Stomach (tissue), 9 donors: ENCODE measurements around the gene SH3TC1. TPM values are rescaled to one million over a fixed set of nuclear protein-coding genes. Genes with fewer than 3 reads are reported as not detected.

Experiments used
- DNase-seq, 2 donors: peaks; one replicate each; pipeline versions ENCODE4 v3.0.0 to v3.0.0-alpha.2; 2013 to 2019
- H3K27ac ChIP-seq, 5 donors: fragments of 200-600 bp in 4 of 5; sonication (generic) in 4 of 5; one replicate each; pipeline ENCODE4 v1.5.1; 2013 to 2019; ENCODE audit warnings: mild to moderate bottlenecking in 1 of 5, moderate library complexity in 1 of 5
- H3K27me3 ChIP-seq, 3 donors: fragments of 200-600 bp; sonication (generic); one replicate each; pipeline ENCODE4 v1.5.1; 2017 to 2019; ENCODE audit warnings: mixed run types in 1 of 3
- H3K36me3 ChIP-seq, 4 donors: fragments of 200-600 bp; sonication (generic); 1 replicate in 3 of 4; 2 replicates in 1 of 4; pipeline ENCODE4 v1.5.1; 2016 to 2019
- H3K4me1 ChIP-seq, 4 donors: fragments of 200-600 bp; sonication (generic); one replicate each; pipeline ENCODE4 v1.5.1; 2016 to 2019
- H3K4me3 ChIP-seq, 4 donors: fragments of 200-600 bp; sonication (generic) in 3 of 4; one replicate each; pipeline ENCODE4 v1.5.1; 2016 to 2019; ENCODE audit warnings: mild to moderate bottlenecking in 1 of 4
- H3K9me3 ChIP-seq, 4 donors: fragments of 200-600 bp; sonication (generic); one replicate each; pipeline ENCODE4 v1.5.1; 2016 to 2019
- EP300 ChIP-seq: sonication (generic); formaldehyde crosslinking; IDR thresholded peaks from one replicate; pipeline ENCODE4 v1.6.1; 2017; ENCODE audit warnings: antibody characterized with exemption
- POLR2A ChIP-seq, 4 donors: fragments of 450-650 bp; IDR thresholded peaks; one replicate each; pipeline ENCODE4 v1.6.1; 2016; ENCODE audit warnings: antibody characterized with exemption in 4 of 4, control low read depth in 2 of 4, mild to moderate bottlenecking in 1 of 4, moderate library complexity in 1 of 4
- POLR2AphosphoS5 ChIP-seq, 3 donors: sonication (generic); formaldehyde crosslinking; IDR thresholded peaks; one replicate each; pipeline ENCODE4 v1.6.1; 2016; ENCODE audit warnings: antibody characterized with exemption in 3 of 3
- WGBS, 5 donors: extraction: QIAGEN DNeasy Blood & Tissue Kit in 3 of 5; methylation state at CpG; one replicate each; pipeline versions ENCODE4 v1.1.5 to v1.1.7; 2013 to 2018; 5-methylcytosine and 5-hydroxymethylcytosine counted together
- intact Hi-C: fragments of 100-400 bp; cut with DNase I; formaldehyde crosslinking; loops from one replicate; pipeline ENCODE4 v1.15.1; 2023; ENCODE audit warnings: low total_unique reads
- polyA plus RNA-seq, 3 donors: library from polyadenylated mRNA; stranded (reverse); fragments of 200-250 nt; gene quantifications; one replicate each; pipeline ENCODE4 v1.2.3, GENCODE V29; 2013
- total RNA-seq, 5 donors: library from RNA; depleted of rRNA; stranded (reverse); fragments of >200 nt; gene quantifications; one replicate each; pipeline versions ENCODE4 v1.1.0 to v1.2.3, GENCODE V29; 2014 to 2016
- TF ChIP-seq, protein P1 (sequence below), 7 experiments: fragments of 450-650 bp in 4 of 7; fragments of 200-600 bp in 3 of 7; sonication (generic) in 3 of 7; IDR thresholded peaks; one replicate each; pipeline ENCODE4 v1.5.1; 2016 to 2019; ENCODE audit warnings: antibody characterized with exemption in 7 of 7, control low read depth in 2 of 7, mild to moderate bottlenecking in 1 of 7
- donor health status: healthy with polysubstance abuse.
- donor health status: Bipolar disorder and iron deficiency.
- donor health status: healthy.

SH3TC1 gene
- total and polyA plus RNA-seq, 8 donors = 12.0 to 96.2 (median 27.9) TPM

DNA sequence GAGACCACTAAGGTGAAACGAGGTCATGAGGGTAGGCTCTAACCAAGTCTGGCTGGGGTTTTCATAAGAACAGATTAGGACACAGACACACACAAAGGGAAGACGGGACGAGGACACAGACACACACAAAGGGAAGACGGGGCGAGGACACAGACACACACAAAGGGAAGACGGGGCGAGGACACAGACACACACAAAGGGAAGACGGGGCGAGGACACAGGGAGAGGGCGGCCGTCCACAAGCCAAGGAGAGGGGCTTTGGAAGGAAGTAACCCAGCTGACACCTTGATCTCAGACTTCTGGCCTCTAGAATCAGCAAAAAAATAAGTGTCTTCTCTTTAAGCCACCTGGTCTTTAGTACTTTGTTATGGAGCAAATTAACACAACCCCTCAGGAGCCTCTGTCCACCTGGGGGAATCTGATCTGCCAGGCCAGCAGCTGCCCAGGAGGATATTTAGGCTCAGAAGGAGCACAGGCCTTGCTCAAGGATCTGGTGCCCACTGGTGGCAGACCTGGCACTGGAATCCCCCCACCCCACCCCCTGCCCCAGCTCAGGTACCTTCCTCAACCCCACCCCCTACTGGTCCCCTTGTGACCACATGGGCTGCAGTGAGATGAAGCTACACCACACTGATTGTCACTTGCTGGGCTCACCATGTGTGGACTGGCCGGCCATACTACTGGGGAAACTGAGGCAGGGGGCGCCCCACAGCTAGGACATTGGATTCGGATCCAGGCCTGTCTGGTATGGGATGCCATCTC lies 43.2 kb upstream of the SH3TC1 start:
- H3K9me3 ChIP-seq = no peaks in the 10 kb centered on the region
- no peak for TF ChIP-seq EP300
- TF ChIP-seq, protein P1, sequence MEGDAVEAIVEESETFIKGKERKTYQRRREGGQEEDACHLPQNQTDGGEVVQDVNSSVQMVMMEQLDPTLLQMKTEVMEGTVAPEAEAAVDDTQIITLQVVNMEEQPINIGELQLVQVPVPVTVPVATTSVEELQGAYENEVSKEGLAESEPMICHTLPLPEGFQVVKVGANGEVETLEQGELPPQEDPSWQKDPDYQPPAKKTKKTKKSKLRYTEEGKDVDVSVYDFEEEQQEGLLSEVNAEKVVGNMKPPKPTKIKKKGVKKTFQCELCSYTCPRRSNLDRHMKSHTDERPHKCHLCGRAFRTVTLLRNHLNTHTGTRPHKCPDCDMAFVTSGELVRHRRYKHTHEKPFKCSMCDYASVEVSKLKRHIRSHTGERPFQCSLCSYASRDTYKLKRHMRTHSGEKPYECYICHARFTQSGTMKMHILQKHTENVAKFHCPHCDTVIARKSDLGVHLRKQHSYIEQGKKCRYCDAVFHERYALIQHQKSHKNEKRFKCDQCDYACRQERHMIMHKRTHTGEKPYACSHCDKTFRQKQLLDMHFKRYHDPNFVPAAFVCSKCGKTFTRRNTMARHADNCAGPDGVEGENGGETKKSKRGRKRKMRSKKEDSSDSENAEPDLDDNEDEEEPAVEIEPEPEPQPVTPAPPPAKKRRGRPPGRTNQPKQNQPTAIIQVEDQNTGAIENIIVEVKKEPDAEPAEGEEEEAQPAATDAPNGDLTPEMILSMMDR (IDR thresholded peaks at IDR 0.05) = no peak
- no peak overlapping the region for H3K4me3 ChIP-seq
- intact Hi-C loops = no loop called here
- 92 to 95% (median 95%) methylated on average over 12 to 14 of the region's 14 CpGs for WGBS, 5 donors
- peaks cover 0 to 21% (median 12%) of the 10 kb centered on the region in 3 donors for H3K27me3 ChIP-seq
- no peak for DNase-seq
- peaks cover 27 to 36% (median 30%) of the 10 kb centered on the region in 4 donors for H3K4me1 ChIP-seq
- no peaks in the 10 kb centered on the region for H3K36me3 ChIP-seq
- no peak overlapping the region for H3K27ac ChIP-seq

DNA sequence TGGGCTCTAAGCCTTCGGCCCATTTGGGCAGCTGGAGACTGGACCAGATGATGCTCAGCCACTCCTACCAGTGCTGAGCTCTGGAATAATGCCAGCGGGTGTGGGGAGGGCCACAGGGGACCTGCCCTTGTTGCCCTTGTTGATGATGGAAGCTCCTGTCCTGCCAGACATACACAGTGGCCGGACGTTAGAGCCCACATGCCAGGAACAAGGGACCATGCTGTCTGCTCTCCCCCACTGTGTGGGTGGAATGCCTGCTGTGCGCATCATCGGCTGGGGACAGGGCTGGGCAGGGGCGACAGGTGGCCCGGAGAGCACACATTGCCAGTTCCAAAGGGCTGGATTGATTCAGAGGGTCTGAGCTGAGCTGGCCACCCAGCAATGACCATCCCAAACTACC lies 42.5 kb upstream of the SH3TC1 start:
- DNase-seq = no peak
- no peaks in the 10 kb centered on the region for H3K9me3 ChIP-seq
- peaks cover 0 to 21% (median 12%) of the 10 kb centered on the region in 3 donors for H3K27me3 ChIP-seq
- intact Hi-C loops = no loop called here
- 67 to 77% (median 74%) methylated on average over 3 to 8 of the region's 8 CpGs for WGBS, 5 donors
- TF ChIP-seq EP300 (no peak), POLR2AphosphoS5 (IDR thresholded peaks at IDR 0.05) (no peak), POLR2A (IDR thresholded peaks at IDR 0.05) (no peak)
- TF ChIP-seq, protein P1 (IDR thresholded peaks at IDR 0.05) = no peak
- no peak overlapping the region for H3K4me3 ChIP-seq
- peaks cover 27 to 36% (median 30%) of the 10 kb centered on the region in 4 donors for H3K4me1 ChIP-seq
- H3K27ac ChIP-seq = no peak overlapping the region
- H3K36me3 ChIP-seq = no peaks in the 10 kb centered on the region

DNA sequence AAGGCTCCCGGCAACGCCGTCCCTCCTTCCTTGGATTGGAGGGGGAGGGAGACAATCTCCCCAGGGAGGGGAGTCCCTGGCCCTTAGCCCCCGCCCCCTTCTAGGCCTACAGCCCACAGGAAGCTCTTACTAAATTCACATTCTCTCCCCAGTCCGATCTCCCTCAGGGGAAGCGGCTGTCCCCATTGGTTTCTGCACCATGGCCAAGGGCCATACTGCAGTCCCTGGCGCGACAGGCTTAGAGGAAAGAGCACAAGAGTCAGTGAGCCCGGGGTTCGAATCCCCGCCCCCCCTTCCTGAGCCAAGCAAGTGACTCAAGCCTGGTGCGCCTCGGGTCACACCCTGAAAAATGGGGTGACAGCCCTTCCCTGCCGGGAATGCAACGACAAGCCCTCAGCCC lies 41.6 kb upstream of the SH3TC1 start:
- Histone ChIP-seq H3K4me1 (peaks cover 27 to 36% (median 30%) of the 10 kb centered on the region in 4 donors), H3K36me3 (no peaks in the 10 kb centered on the region), H3K27ac (peak overlapping the region in 2 of 5 donors; percentile 71 to 86), H3K9me3 (no peaks in the 10 kb centered on the region), H3K27me3 (peaks cover 0 to 21% (median 12%) of the 10 kb centered on the region in 3 donors), H3K4me3 (peak overlapping the region; percentile 70 to 94 (median 82))
- WGBS, 5 donors = 23 to 36% (median 28%) methylated on average over 12 to 15 of the region's 15 CpGs
- TF ChIP-seq, protein P1 (IDR thresholded peaks at IDR 0.05) = no peak
- TF ChIP-seq EP300 (no peak), POLR2A (IDR thresholded peaks at IDR 0.05) (no peak), POLR2AphosphoS5 (IDR thresholded peaks at IDR 0.05) (no peak)
- intact Hi-C loops = no loop called here
- DNase-seq = peak in 1 of 2 donors; percentile 43

DNA sequence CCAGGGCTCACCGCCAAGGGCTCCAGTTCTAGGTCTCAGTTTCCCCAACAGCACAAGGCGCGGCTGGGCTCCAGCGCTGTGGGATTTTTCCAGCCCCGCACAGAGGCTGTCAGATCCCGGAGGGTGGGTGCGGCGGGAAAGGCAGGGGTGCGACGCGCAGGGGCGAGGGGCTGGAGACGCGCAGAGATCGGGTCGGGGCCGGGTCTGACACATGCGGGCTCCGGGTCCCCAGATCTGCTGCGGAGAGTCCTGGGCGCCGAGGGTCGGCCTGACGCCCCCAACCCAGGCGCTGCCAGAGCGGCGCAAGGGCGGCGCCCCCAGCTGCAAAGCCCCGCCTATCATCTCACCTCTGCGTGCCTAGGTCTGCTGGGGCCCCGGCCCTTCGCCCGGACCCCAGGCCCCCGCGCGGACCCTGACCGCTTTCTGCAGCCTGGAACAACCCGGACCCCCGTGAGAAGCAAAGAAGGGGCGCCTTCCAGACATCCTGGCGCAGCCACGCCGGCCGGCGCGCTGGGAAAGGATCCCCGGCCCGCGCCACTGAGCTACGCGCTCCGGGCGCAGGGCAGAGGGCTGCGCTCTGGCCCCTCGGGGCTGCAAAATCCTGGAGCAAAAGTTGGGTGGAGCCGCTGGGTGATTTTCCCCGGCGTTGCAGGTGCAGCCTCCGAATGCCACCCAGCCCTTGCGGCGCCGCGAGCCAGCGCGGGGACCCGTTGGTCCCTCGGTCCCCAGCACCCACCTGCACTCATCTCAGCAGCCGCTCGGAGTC lies 41.0 kb upstream of the SH3TC1 start:
- intact Hi-C loops = no loop called here
- Histone ChIP-seq H3K4me3 (peak overlapping the region; percentile 70 to 94 (median 82)), H3K4me1 (peaks cover 27 to 36% (median 30%) of the 10 kb centered on the region in 4 donors), H3K27me3 (peaks cover 0 to 21% (median 12%) of the 10 kb centered on the region in 3 donors), H3K36me3 (no peaks in the 10 kb centered on the region), H3K9me3 (no peaks in the 10 kb centered on the region), H3K27ac (peak overlapping the region in 3 of 5 donors; percentile 55 to 86 (median 71))
- TF ChIP-seq EP300 (no peak), POLR2A (IDR thresholded peaks at IDR 0.05) (no peak), POLR2AphosphoS5 (IDR thresholded peaks at IDR 0.05) (no peak)
- TF ChIP-seq, protein P1 (IDR thresholded peaks at IDR 0.05) = no peak
- 0 to 4% (median 2%) methylated on average over 20 to 70 of the region's 70 CpGs for WGBS, 5 donors
- no peak for DNase-seq
